Keratinocyte (primary cell): ENCODE results near the gene TIMM17B. TPM values are rescaled to one million over a fixed set of nuclear protein-coding genes. Genes with fewer than 3 reads are reported as not detected.

Experiments
- DNase-seq: peaks from one replicate; pipeline ENCODE4 v3.0.0-alpha.2; 2011; ENCODE audit warnings: low read depth, missing footprints, low spot score
- FAIRE-seq: peaks from 2 replicates; lab custom pipeline; 2011; peaks lifted over from hg19 to GRCh38; lab: Jason Lieb, UNC
- H2AFZ ChIP-seq: 2 replicates; pipeline ENCODE4 v1.6.0; 2012; ENCODE audit warnings: low read length, control low read depth, inconsistent platforms; ENCODE audit not compliant: control insufficient read depth
- H3K27ac ChIP-seq: 2 replicates; pipeline ENCODE4 v1.5.1; 2011; ENCODE audit warnings: low read length; ENCODE audit not compliant: control insufficient read depth, insufficient read depth
- H3K27me3 ChIP-seq: 3 replicates; pipeline ENCODE4 v1.6.0; 2011; ENCODE audit warnings: low read length; ENCODE audit not compliant: control insufficient read depth, insufficient read depth; ENCODE audit errors: extremely low read depth
- H3K36me3 ChIP-seq, 2 experiments: 2 replicates in 1 of 2; 3 replicates in 1 of 2; pipeline ENCODE4 v1.5.1; 2011; ENCODE audit warnings: low read length in 2 of 2, mild to moderate bottlenecking in 1 of 2; ENCODE audit not compliant: control insufficient read depth in 2 of 2, insufficient read depth in 2 of 2; ENCODE audit errors: extremely low read depth in 1 of 2
- H3K4me1 ChIP-seq: 3 replicates; pipeline ENCODE4 v1.5.1; 2011; ENCODE audit warnings: low read length; ENCODE audit not compliant: control insufficient read depth, insufficient read depth; ENCODE audit errors: extremely low read depth
- H3K4me2 ChIP-seq: 3 replicates; pipeline ENCODE4 v1.6.0; 2011; ENCODE audit warnings: low read depth, low read length; ENCODE audit not compliant: control insufficient read depth, insufficient read depth; ENCODE audit errors: extremely low read depth
- H3K4me3 ChIP-seq, 3 experiments: fragments of 200-600 bp in 1 of 3; sonication (generic) in 1 of 3; 2 replicates in 2 of 3; 3 replicates in 1 of 3; pipeline ENCODE4 v1.5.1; 2011 to 2016; ENCODE audit warnings: low read length in 3 of 3, mild to moderate bottlenecking in 3 of 3, control low read depth in 2 of 3, inconsistent platforms in 1 of 3, low read depth in 1 of 3, mixed read lengths in 1 of 3, mixed run types in 1 of 3, moderate library complexity in 1 of 3; ENCODE audit not compliant: control insufficient read depth in 2 of 3, insufficient read depth in 2 of 3; ENCODE audit errors: extremely low read depth in 1 of 3
- H3K79me2 ChIP-seq: 2 replicates; pipeline ENCODE4 v1.6.0; 2012; ENCODE audit warnings: low read length; ENCODE audit not compliant: control insufficient read depth, insufficient read depth
- H3K9ac ChIP-seq: 3 replicates; pipeline ENCODE4 v1.6.0; 2011; ENCODE audit warnings: low read length; ENCODE audit not compliant: control insufficient read depth, insufficient read depth; ENCODE audit errors: extremely low read depth
- H3K9me1 ChIP-seq: 3 replicates; pipeline ENCODE4 v1.6.0; 2011; ENCODE audit warnings: low read length; ENCODE audit not compliant: control insufficient read depth, insufficient read depth; ENCODE audit errors: extremely low read depth
- H3K9me3 ChIP-seq: 2 replicates; pipeline ENCODE4 v1.5.1; 2012; ENCODE audit warnings: low read depth, low read length; ENCODE audit not compliant: control insufficient read depth
- H4K20me1 ChIP-seq: 3 replicates; pipeline ENCODE4 v1.6.0; 2011; ENCODE audit warnings: low read length; ENCODE audit not compliant: control insufficient read depth, insufficient read depth; ENCODE audit errors: extremely low read depth
- EZH2 ChIP-seq: IDR thresholded peaks from one replicate; pipeline ENCODE4 v1.6.1; 2012; ENCODE audit warnings: inconsistent platforms, mild to moderate bottlenecking, low read length, moderate library complexity
- dilution Hi-C: fragments of 300-500 bp; cut with MboI; formaldehyde crosslinking; loops from one replicate; pipeline ENCODE4 v1.7.0; 2020; ENCODE audit warnings: low sequenced_read_pairs; ENCODE audit not compliant: extremely low pct_ligation_motif_present
- polyA plus RNA-seq, 5 experiments: library from polyadenylated mRNA; depleted of rRNA in 3 of 5; stranded (reverse) in 3 of 5; stranded (forward) in 1 of 5; unstranded in 1 of 5; fragments of >200 nt; gene quantifications; 1 replicate in 1 of 5; 2 replicates in 3 of 5; 3 replicates in 1 of 5; pipeline versions ENCODE4 v1.2.1 to v1.2.3, GENCODE V29; 2011 to 2012; ENCODE audit warnings: missing spikeins in 2 of 5, low read depth in 1 of 5, low replicate concordance in 1 of 5
- TF ChIP-seq, protein P1 (sequence below), 3 experiments: IDR thresholded peaks in 1 of 3; conservative IDR thresholded peaks in 1 of 3; optimal IDR thresholded peaks in 1 of 3; 2 replicates in 2 of 3; 3 replicates in 1 of 3; pipeline versions ENCODE3 to v1.5.1; 2011; ENCODE audit warnings: low read length in 3 of 3, mild to moderate bottlenecking in 3 of 3, moderate library complexity in 2 of 3, control low read depth in 1 of 3, inconsistent platforms in 1 of 3; ENCODE audit not compliant: insufficient read depth in 2 of 3; ENCODE audit errors: extremely low read depth in 1 of 3

Gene TIMM17B
- polyA plus RNA-seq, 1 donor (not counting 4 experiments of a cell fraction or from before 2014, with no cell fraction given), result 34.3 TPM

GRCh38 chrX:48893556-48894348, 3.8 kb downstream of the TIMM17B start:
- Histone ChIP-seq H4K20me1 (no peaks in the 10 kb centered on the region), H2AFZ (no peak overlapping the region), H3K9me3 (no peaks in the 10 kb centered on the region), H3K27ac (no peak overlapping the region), H3K4me2 (no peak overlapping the region), H3K27me3 (no peaks in the 10 kb centered on the region), H3K4me3 (no peak overlapping the region), H3K79me2 (peaks cover 8% of the 10 kb centered on the region), H3K4me1 (peaks cover 3% of the 10 kb centered on the region), H3K36me3 (no peaks in the 10 kb centered on the region), H3K9me1 (no peaks in the 10 kb centered on the region), H3K9ac (no peak overlapping the region)
- DNase-seq, result no peak
- TF ChIP-seq, protein P1, sequence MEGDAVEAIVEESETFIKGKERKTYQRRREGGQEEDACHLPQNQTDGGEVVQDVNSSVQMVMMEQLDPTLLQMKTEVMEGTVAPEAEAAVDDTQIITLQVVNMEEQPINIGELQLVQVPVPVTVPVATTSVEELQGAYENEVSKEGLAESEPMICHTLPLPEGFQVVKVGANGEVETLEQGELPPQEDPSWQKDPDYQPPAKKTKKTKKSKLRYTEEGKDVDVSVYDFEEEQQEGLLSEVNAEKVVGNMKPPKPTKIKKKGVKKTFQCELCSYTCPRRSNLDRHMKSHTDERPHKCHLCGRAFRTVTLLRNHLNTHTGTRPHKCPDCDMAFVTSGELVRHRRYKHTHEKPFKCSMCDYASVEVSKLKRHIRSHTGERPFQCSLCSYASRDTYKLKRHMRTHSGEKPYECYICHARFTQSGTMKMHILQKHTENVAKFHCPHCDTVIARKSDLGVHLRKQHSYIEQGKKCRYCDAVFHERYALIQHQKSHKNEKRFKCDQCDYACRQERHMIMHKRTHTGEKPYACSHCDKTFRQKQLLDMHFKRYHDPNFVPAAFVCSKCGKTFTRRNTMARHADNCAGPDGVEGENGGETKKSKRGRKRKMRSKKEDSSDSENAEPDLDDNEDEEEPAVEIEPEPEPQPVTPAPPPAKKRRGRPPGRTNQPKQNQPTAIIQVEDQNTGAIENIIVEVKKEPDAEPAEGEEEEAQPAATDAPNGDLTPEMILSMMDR (optimal IDR thresholded peaks at IDR 0.05 in 1 of 3, IDR thresholded peaks at IDR 0.05 in 1 of 3, conservative IDR thresholded peaks at IDR 0.05 in 1 of 3; ENCODE audit: extremely low read depth in 1 of 3, insufficient read depth in 2 of 3, low read length in 3 of 3), result no peak
- no peak for TF ChIP-seq EZH2
- no peak for FAIRE-seq
- dilution Hi-C loops, result no loop called here

DNA sequence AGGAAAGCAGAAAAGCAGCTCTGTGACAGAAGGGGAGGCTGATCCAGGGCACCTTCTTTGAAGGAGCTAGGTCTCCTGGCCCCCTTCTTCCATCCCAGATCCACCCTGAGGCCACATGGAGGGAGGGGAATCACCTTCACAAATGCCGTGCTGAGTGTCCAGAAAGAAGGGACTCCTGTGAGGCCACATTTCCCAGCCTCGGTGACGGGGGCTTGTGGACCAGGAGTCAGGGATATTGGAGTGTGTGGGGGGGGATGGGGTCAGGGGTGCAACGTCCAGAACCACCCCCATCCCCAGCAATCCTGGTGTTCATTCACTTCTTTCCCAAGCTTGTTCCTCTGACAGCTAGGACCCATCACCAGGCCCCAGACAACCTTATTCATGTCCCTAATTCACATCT, 4.7 kb downstream of the TIMM17B start:
- dilution Hi-C loops, result no loop called here
- TF ChIP-seq EZH2, result no peak
- TF ChIP-seq, protein P1 (optimal IDR thresholded peaks at IDR 0.05 in 1 of 3, IDR thresholded peaks at IDR 0.05 in 1 of 3, conservative IDR thresholded peaks at IDR 0.05 in 1 of 3; ENCODE audit: extremely low read depth in 1 of 3, insufficient read depth in 2 of 3, low read length in 3 of 3), result no peak

More for the DNA sequence above, 4.7 kb downstream of the TIMM17B start:
- Histone ChIP-seq H3K79me2 (peaks cover 8% of the 10 kb centered on the region), H3K9me1 (no peaks in the 10 kb centered on the region), H3K27me3 (no peaks in the 10 kb centered on the region), H3K27ac (no peak overlapping the region), H3K9me3 (no peaks in the 10 kb centered on the region), H3K4me3 (no peak overlapping the region), H4K20me1 (no peaks in the 10 kb centered on the region), H3K4me2 (no peak overlapping the region), H3K9ac (no peak overlapping the region), H3K36me3 (no peaks in the 10 kb centered on the region), H2AFZ (no peak overlapping the region), H3K4me1 (peaks cover 3% of the 10 kb centered on the region)
- no peak for FAIRE-seq
- no peak for DNase-seq
